Activated CD4-positive, alpha-beta T cell treated with anti-CD3 and anti-CD28 coated beads, Interleukin-2, amount 50 U/mL, for 16 hours (primary cell): ENCODE data around the gene CETN1.

Experiments used
- DNase-seq: peaks from one replicate; pipeline ENCODE4 v3.0.0-alpha.2; 2020

The CETN1 gene

DNA sequence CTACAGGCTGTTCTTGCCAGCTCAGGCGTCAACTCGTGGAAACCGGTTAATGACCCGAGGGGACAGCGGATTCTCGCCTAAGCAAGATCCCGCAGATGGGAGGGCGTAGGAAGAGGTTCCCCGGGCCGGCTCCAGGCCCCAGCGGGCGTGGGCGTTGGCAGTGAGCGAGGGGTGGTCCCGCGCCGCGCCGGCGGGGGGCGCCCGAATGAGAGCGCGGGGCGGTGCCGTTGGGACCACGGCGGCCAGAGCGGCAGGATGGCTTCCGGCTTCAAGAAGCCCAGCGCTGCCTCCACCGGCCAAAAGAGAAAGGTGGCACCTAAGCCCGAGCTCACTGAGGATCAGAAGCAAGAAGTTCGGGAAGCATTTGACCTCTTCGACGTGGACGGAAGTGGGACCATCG is at the start of gene CETN1:
Gene CETN1, plus strand, starts transcription at position 227 of the 400 bp plus-strand sequence. Its CDS starts 29 bp downstream, at position 256.
- DNase-seq, result no peak

- no peak for DNase-seq
These were observed 48.2 kb upstream of the CETN1 start for GRCh38 chr18:532018-532417.

GRCh38 chr18:532632-533031 is 47.5 kb upstream of the CETN1 start:
- no peak for DNase-seq

DNA sequence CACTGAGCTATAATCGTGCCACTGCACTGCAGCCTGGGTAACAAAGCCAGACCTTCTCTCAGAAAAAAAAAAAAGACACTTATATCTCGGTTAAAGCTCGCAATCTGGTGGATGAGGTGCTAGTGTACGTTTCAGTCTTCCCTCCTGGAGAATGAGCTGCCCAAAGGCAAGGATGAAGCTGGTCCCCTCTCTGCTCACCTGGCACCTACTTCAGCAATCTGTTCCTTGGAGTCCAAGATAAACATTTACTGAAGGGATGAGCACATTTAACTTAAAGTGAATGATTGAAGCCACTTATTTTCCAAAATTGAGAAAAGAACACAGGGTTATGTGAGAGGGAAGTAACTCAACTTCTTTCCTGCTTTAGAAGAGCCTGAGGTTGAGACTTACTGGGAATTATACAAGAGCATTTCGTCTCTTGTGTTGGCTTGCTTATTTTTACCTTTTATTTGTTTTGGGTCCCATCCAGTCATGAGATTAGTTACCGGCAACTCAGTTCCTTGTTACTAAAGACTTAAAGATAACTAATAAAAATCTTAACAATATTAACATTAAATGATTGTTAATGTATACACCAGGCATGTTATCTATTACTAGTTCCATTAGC is 46.1 kb upstream of the CETN1 start:
- DNase-seq, result no peak

GRCh38 chr18:543447-544078 is 36.6 kb upstream of the CETN1 start:
- DNase-seq, result no peak

DNA sequence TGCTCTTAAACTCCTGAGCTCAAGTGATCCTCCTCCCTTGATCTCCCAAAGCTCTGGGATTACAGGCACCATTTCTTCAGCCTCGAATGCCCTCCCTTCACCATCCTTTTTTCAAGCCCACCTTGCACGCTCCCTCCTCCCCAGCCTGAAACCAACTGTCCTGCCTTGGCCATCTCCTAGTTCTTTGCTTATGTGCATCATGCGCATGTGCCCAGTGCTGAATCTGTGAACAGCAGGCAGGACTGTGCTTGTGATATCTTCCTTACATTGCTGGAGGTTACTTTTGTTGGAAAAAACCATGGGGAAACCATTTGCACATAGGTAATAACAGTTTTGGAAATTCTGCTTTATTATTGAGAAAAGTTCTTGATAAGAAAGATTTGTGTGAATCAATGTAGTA is 30.2 kb upstream of the CETN1 start:
- DNase-seq, result no peak

- DNase-seq, result no peak
These were observed 28.6 kb upstream of the CETN1 start for GRCh38 chr18:551404-552061.

- no peak for DNase-seq
These were observed 24.3 kb upstream of the CETN1 start for GRCh38 chr18:555705-556457.

- no peak for DNase-seq
These were observed 15.2 kb upstream of the CETN1 start for GRCh38 chr18:564708-565561.

DNA sequence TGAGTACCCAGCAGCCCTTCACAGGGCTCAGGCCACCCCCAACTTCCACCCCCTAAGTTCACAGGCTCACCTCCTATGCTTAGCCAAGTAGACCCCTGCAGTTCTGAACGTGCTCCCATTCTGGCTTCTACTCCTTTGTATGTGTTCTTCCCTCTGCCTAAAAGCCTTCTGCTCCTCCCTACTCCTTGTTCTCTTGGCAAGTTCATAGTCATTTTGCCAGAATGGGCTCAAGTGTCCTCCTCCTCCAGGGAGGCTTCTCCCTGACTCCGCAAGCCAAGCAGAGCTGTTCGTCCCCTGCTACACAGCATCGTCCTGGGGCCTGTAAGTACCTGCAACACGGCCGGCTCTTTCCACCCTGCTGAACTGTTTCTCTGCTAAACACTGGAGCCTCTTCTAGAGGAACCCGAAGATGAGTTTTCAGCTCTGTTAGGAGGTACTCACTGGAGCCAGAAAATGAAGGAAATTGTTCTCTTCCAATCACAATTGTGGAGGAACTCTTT is 14.6 kb upstream of the CETN1 start:
- DNase-seq, result no peak

DNA sequence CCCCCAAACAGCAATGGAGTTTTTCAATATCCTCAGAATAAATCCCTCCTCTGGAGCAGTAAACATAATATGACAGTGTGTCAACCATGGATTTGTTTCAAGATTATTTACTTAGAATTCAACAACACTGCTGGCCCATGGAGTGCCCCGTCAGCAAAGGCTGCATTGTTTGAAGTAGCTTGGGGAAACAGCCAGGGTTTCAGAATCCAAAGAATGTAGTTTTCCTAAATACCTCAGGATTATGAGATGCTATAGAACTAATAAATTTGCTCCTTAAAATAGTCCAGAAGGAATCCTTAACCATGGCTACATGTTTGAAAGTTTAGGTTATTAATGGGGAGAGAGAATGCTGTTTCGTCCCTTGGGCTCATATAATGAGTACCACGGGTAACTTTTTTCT is 13.1 kb upstream of the CETN1 start:
- no peak for DNase-seq

DNA sequence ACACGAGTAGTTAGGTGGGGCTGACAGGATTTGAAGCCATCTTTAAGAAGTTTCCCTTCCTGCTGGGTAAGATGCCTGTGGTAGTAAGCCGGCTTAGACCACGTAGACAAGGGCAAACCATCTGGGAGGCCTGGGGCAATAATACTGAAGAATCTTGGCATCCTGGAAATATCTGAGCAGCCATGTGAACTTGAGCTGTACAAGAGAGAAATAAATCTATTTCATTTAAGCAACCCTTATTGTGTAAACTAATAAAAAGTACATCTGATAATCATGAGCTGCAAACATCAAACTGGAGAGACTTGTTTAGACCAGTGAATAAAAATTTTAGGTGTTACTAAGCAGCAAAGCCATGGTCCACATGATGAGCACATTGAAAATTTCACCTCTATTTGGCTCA is 11.4 kb upstream of the CETN1 start:
- DNase-seq, result no peak

- no peak for DNase-seq
These were observed 9.9 kb upstream of the CETN1 start for GRCh38 chr18:570256-570655.

DNA sequence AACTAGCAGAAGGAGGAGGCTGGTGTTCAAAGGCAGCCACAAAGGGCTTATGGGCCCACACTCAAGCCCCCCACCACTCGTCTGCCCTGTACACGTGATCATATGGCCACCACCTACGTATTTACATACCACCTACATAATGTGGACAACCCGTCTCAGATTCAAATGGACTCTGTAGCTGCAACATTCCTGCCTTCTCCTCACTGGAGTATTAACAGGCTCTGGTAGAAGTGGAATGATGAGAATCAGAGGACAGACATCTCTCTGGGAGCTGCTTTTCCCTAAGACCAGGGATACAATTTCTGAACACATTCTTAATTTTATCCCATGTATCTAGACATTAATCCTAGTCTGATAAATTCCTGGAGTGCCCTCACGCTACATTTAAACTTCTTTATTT is 9.5 kb upstream of the CETN1 start:
- no peak for DNase-seq

DNA sequence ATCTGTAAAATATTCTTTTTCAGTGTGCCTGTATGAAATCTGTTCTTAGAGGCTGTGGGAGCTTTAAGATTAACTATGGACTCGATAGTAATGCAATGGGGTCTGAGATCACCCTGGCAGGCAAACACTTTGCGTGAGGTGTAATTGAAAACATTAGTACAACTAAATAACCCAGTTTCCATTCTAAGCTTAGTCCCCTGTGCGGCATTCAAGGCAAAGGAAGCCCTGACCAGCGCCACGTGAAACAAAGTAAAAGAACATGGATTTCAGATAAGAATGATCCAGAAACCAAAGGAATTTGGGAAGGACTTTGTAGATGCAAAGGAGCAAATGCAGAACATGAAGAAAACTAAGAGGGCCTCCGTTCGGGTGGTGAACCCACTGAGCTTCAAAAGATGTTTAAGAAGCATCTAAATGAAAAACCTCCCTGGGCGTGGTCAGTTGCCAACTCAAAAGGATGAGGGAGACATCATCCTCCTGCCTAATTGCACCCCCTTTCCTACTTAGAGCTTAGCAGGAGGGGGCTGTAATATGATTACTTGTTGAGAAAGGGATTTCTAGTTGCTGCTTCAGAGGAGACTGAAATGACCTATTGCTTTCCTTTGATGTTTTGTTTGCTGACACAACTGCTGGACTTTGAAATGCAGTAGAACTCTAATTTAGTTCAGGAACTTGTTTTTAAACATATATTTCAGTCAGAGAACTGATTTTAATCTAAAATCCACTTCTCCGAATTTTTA is 7.9 kb upstream of the CETN1 start:
- DNase-seq, result no peak

DNA sequence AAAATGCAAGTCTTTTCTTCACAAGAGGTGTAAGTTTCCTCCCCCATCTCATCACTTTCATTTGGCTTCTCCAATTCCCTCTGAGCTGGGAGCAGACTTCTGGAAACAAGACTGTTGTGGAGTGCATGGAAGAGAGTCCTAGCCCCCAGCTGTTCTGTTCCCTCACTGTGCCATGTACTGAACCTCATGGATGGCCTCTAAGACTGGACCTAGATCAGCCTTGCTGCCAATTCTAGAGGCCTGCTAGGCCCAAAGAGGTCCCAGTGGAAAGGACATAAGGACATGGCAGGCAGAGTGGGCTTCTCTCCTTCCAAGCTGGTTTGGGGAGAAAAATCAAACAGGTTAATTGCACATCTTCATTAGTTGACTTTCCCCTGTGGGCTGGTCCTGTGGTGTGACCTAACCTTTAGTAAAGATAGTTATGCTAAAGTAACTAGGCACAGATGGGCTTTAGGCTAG is 7.3 kb upstream of the CETN1 start:
- no peak for DNase-seq

GRCh38 chr18:573385-573784 is 6.8 kb upstream of the CETN1 start:
- DNase-seq, result no peak

- no peak for DNase-seq
These were observed 5.9 kb upstream of the CETN1 start for GRCh38 chr18:574149-574860.

DNA sequence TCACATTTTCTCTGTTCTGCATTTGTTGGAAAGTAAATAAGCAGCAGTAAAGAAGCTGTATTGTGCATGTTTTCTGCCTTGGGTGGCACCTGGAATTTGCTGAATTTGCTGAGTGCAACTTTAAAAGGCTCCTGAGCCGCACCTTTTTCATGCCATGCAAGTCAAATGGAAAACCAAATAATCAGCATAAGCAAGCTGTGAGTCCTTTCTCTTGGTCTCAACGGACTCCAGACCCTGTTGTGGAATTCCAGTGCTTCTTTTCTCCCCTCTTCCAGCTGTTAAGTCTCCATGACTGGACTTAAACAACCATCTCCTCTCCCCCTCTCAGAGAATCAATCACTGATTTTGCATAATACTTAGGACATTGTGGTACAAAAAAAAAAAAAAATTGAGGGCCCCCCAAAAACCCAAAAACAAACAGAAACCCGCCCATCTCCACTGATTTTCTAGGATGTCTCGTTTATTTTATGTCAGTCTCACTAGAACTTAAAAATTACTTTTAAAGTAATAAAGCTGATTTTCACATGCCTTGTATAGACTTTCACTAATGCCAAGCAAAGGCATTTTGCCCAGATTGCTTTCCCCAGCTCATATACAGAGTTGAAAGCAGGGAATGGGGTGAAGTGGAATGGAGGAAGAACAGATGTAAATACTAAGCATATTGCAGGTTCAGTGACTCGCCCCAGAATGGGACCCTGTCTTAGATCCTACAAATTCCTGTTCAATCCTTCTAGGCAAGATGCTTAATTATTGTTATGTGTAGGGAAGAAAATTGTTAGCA is 5.1 kb upstream of the CETN1 start:
- no peak for DNase-seq

GRCh38 chr18:576924-577323 is 3.3 kb upstream of the CETN1 start:
- DNase-seq, result no peak
